PC-9 (cell line): Measurements from ENCODE around the gene GMNC. TPM values are rescaled to one million over a fixed set of nuclear protein-coding genes. Genes with fewer than 3 reads are reported as not detected.

Experiments used
- BruUV-seq: library from RNA; stranded (reverse); fragments of 400-500 nt; replicated peaks from 2 replicates; lab custom pipeline; 2021; lab: Mats Ljungman, UMichigan
- CTCF ChIA-PET: fragments of 300-600 bp; sonication (Branson Sonifier 250); formaldehyde crosslinking; loops from one replicate; lab custom pipeline; 2022; ENCODE audit warnings: antibody characterized with exemption; lab: Charles Lee
- POLR2A ChIA-PET: fragments of 300-600 bp; sonication (Branson Sonifier 250); formaldehyde crosslinking; loops from one replicate; lab custom pipeline; 2022; ENCODE audit warnings: antibody characterized with exemption; ENCODE audit not compliant: unreplicated experiment; lab: Charles Lee
- DNase-seq, 2 experiments: peaks; one replicate each; pipeline versions ENCODE4 v3.0.0 to v3.0.0-alpha.2; 2015 to 2022; ENCODE audit warnings: mixed read lengths in 1 of 2
- H2AFZ ChIP-seq: fragments of 200-600 bp; sonication (generic); 2 replicates; pipeline ENCODE4 v1.8.1; 2017; ENCODE audit warnings: antibody characterized with exemption
- H3F3A ChIP-seq: fragments of 200-600 bp; sonication (generic); 2 replicates; pipeline ENCODE4 v1.8.1; 2017; ENCODE audit warnings: antibody characterized with exemption, mild to moderate bottlenecking, low read depth; ENCODE audit not compliant: insufficient read depth
- H3K27ac ChIP-seq: fragments of 200-600 bp; sonication (generic); 2 replicates; pipeline ENCODE4 v1.6.1; 2016; ENCODE audit warnings: mixed run types
- H3K27me3 ChIP-seq: fragments of 200-600 bp; sonication (generic); 2 replicates; pipeline ENCODE4 v1.6.1; 2016; ENCODE audit warnings: low read depth, mixed run types; ENCODE audit not compliant: insufficient read depth
- H3K36me3 ChIP-seq: fragments of 200-600 bp; sonication (generic); 2 replicates; pipeline ENCODE4 v1.6.1; 2016; ENCODE audit warnings: low read depth, mixed run types
- H3K4me1 ChIP-seq: fragments of 200-600 bp; sonication (generic); replicated peaks from 2 replicates; pipeline ENCODE4 v1.6.1; 2016; ENCODE audit warnings: mixed run types; ENCODE audit not compliant: insufficient read depth
- H3K4me2 ChIP-seq: fragments of 200-600 bp; sonication (generic); 2 replicates; pipeline ENCODE4 v1.6.1; 2017; ENCODE audit warnings: mixed run types
- H3K4me3 ChIP-seq: fragments of 200-600 bp; sonication (generic); 2 replicates; pipeline ENCODE4 v1.6.1; 2016; ENCODE audit warnings: mixed run types
- H3K79me2 ChIP-seq: fragments of 200-600 bp; sonication (generic); 2 replicates; pipeline ENCODE4 v1.6.1; 2017; ENCODE audit warnings: low read depth, mixed run types
- H3K9me2 ChIP-seq: fragments of 200-600 bp; sonication (generic); 2 replicates; pipeline ENCODE4 v1.8.1; 2017; ENCODE audit warnings: mild to moderate bottlenecking; ENCODE audit not compliant: insufficient read depth
- H3K9me3 ChIP-seq: fragments of 200-600 bp; sonication (generic); 2 replicates; pipeline ENCODE4 v1.8.1; 2016; ENCODE audit warnings: low read depth; ENCODE audit not compliant: insufficient read depth
- H4K20me1 ChIP-seq: fragments of 200-600 bp; sonication (generic); 2 replicates; pipeline ENCODE4 v1.8.1; 2017; ENCODE audit not compliant: insufficient read depth
- CTCF ChIP-seq: fragments of 200-600 bp; sonication (generic); conservative IDR thresholded peaks from 2 replicates; pipeline ENCODE4 v1.6.1; 2017; ENCODE audit warnings: mixed run types, antibody characterized with exemption, mild to moderate bottlenecking, moderate library complexity
- EZH2 ChIP-seq: fragments of 200-600 bp; sonication (generic); IDR thresholded peaks from 2 replicates; pipeline ENCODE4 v1.8.0; 2017; ENCODE audit warnings: antibody characterized with exemption, low read depth
- intact Hi-C: fragments of 100-400 bp; cut with micrococcal nuclease; formaldehyde crosslinking; loops from one replicate; pipeline ENCODE4 v1.10.0; 2022; ENCODE audit not compliant: unreplicated experiment
- total RNA-seq: library from RNA; stranded (reverse); gene quantifications from 2 replicates; pipeline ENCODE4 v1.2.3, GENCODE V29; 2021

Gene GMNC
- total RNA-seq, 1 experiment from 2014 or later = not detected

GRCh38 chr3:190847436-190847835, 15.1 kb downstream of the GMNC start:
- H3K4me1 ChIP-seq = no peaks in the 10 kb centered on the region
- no peak for DNase-seq
- no peaks in the 10 kb centered on the region for H3K9me3 ChIP-seq
- H3K36me3 ChIP-seq = no peaks in the 10 kb centered on the region
- H3K4me2 ChIP-seq = no peak overlapping the region
- ChIA-PET CTCF (no interaction called here), POLR2A (interaction anchor here (0.7 kb wide), 1 partner anchor 321 kb away, joined by 5 read pairs; no protein-coding TSS in a partner anchor)
- no peaks in the 10 kb centered on the region for H3K9me2 ChIP-seq
- H3K27ac ChIP-seq = no peak overlapping the region
- H3K79me2 ChIP-seq = no peaks in the 10 kb centered on the region
- no peaks in the 10 kb centered on the region for H3F3A ChIP-seq
- intact Hi-C loops = no loop called here
- no peak overlapping the region for H2AFZ ChIP-seq
- H3K27me3 ChIP-seq = no peaks in the 10 kb centered on the region
- TF ChIP-seq CTCF = no peak
- TF ChIP-seq EZH2 = no peak
- no peaks in the 10 kb centered on the region for H4K20me1 ChIP-seq
- BruUV-seq = no TSS peak
- no peak overlapping the region for H3K4me3 ChIP-seq

- Histone ChIP-seq H4K20me1 (no peaks in the 10 kb centered on the region), H3K36me3 (no peaks in the 10 kb centered on the region), H3K4me1 (no peaks in the 10 kb centered on the region), H3K79me2 (no peaks in the 10 kb centered on the region), H3K9me3 (no peaks in the 10 kb centered on the region), H3K27me3 (no peaks in the 10 kb centered on the region), H3F3A (no peaks in the 10 kb centered on the region; the same call in 1 of the 2 replicates), H3K9me2 (peaks cover 5% of the 10 kb centered on the region; the same call in 1 of the 2 replicates), H3K27ac (no peak overlapping the region), H3K4me3 (no peak overlapping the region), H2AFZ (no peak overlapping the region), H3K4me2 (no peak overlapping the region)
- no peak for TF ChIP-seq CTCF
- TF ChIP-seq EZH2 = no peak
- intact Hi-C loops = no loop called here
- ChIA-PET CTCF (no interaction called here), POLR2A (no interaction called here)
- no TSS peak for BruUV-seq
- DNase-seq = no peak
These were observed 22.3 kb downstream of the GMNC start for GRCh38 chr3:190840146-190840545.

- intact Hi-C loops = no loop called here
- no peaks in the 10 kb centered on the region for H3F3A ChIP-seq
- no peak for TF ChIP-seq EZH2
- TF ChIP-seq CTCF = no peak
- H2AFZ ChIP-seq = no peak overlapping the region
- ChIA-PET CTCF (no interaction called here), POLR2A (no interaction called here)
- no peaks in the 10 kb centered on the region for H3K9me3 ChIP-seq
- no peak overlapping the region for H3K4me2 ChIP-seq
- H3K4me1 ChIP-seq = no peaks in the 10 kb centered on the region
- H3K4me3 ChIP-seq = no peak overlapping the region
- no TSS peak for BruUV-seq
- no peak overlapping the region for H3K27ac ChIP-seq
- DNase-seq = no peak
- no peaks in the 10 kb centered on the region for H3K36me3 ChIP-seq
- H3K79me2 ChIP-seq = no peaks in the 10 kb centered on the region
- H4K20me1 ChIP-seq = no peaks in the 10 kb centered on the region
- no peaks in the 10 kb centered on the region for H3K27me3 ChIP-seq
- no peaks in the 10 kb centered on the region for H3K9me2 ChIP-seq
These were observed 31.3 kb downstream of the GMNC start for GRCh38 chr3:190831225-190831624.
